ENCODE data around the gene SCP2. TPM values are rescaled to one million over a fixed set of nuclear protein-coding genes. Genes with fewer than 3 reads are reported as not detected.

The SCP2 gene
- polyA plus RNA-seq, 2 of the 4 experiments (the other 2 are of a cell fraction), result 79.0 to 124 TPM

GRCh38 chr1:53023546-53023945 is 96.5 kb downstream of the SCP2 start:
- Histone ChIP-seq H3K9me3 (no peaks in the 10 kb centered on the region), H3K4me1 (peaks cover 9% of the 10 kb centered on the region; the same call in 2 of the 3 replicates), H3K4me3 (no peak overlapping the region), H3K4me2 (no peak overlapping the region), H3K27ac (no peak overlapping the region)
- 84% methylated on average over 3 of the region's 3 CpGs for WGBS (ENCODE audit: missing lambda C conversion rate)
- ChIA-PET POLR2A (no interaction called here), CTCF (no interaction called here)
- no peak for ATAC-seq
- DNase-seq (ENCODE audit: low read depth in 1 of 2, low spot score in 1 of 2), result no peak
- FAIRE-seq, result no peak
- TF ChIP-seq CHD4 (IDR thresholded peaks at IDR 0.05; ENCODE audit: borderline replicate concordance), result no peak
- TF ChIP-seq RNF2 (IDR thresholded peaks at IDR 0.05; ENCODE audit: borderline replicate concordance, low read depth), result no peak
- TF ChIP-seq SMC3 (IDR thresholded peaks at IDR 0.05), result no peak
- TF ChIP-seq RARB (CRISPR knock-in tag; IDR thresholded peaks at IDR 0.05), result no peak
- TF ChIP-seq HEYL (CRISPR knock-in tag; IDR thresholded peaks at IDR 0.05), result no peak
- TF ChIP-seq PBX3 (IDR thresholded peaks at IDR 0.05), result no peak
- TF ChIP-seq MYC (IDR thresholded peaks at IDR 0.05; ENCODE audit: borderline replicate concordance, low read length), result no peak
- TF ChIP-seq SREBF2 (IDR thresholded peaks at IDR 0.05), result no peak
- no peak for TF ChIP-seq KDM5A (IDR thresholded peaks at IDR 0.05)
- TF ChIP-seq CEBPB (IDR thresholded peaks at IDR 0.05), result no peak
- TF ChIP-seq TP53 (CRISPR knock-in tag; IDR thresholded peaks at IDR 0.05), result no peak
- no peak for TF ChIP-seq MAZ (IDR thresholded peaks at IDR 0.05; ENCODE audit: borderline replicate concordance, low read depth, low read length)
- TF ChIP-seq EHF (CRISPR knock-in tag; IDR thresholded peaks at IDR 0.05), result no peak
- TF ChIP-seq REST (IDR thresholded peaks at IDR 0.05), result no peak
- no peak for TF ChIP-seq KDM1A (IDR thresholded peaks at IDR 0.05; ENCODE audit: low read depth)

- no peak for FAIRE-seq
These were observed 97.0 kb downstream of the SCP2 start for GRCh38 chr1:53024117-53024516.

More at GRCh38 chr1:53024117-53024516, 97.0 kb downstream of the SCP2 start:
- ATAC-seq (no peak), DNase-seq (ENCODE audit: low read depth in 1 of 2, low spot score in 1 of 2) (no peak)
- CTCF ChIA-PET, result no interaction called here
- Histone ChIP-seq H3K4me3 (no peak overlapping the region), H3K4me1 (peaks cover 9% of the 10 kb centered on the region; the same call in 2 of the 3 replicates), H3K27ac (no peak overlapping the region), H3K4me2 (no peak overlapping the region), H3K9me3 (no peaks in the 10 kb centered on the region)
- POLR2A ChIA-PET, result no interaction called here
- no peak for TF ChIP-seq RFX5 (IDR thresholded peaks at IDR 0.05)
- TF ChIP-seq ZFP36 (IDR thresholded peaks at IDR 0.05; ENCODE audit: borderline replicate concordance, partially characterized antibody), result no peak
- TF ChIP-seq KDM5A (IDR thresholded peaks at IDR 0.05), result no peak
- TF ChIP-seq EHF (CRISPR knock-in tag; IDR thresholded peaks at IDR 0.05), result no peak
- no peak for TF ChIP-seq HOXB5 (CRISPR knock-in tag; IDR thresholded peaks at IDR 0.05)
- TF ChIP-seq PHF8 (IDR thresholded peaks at IDR 0.05; ENCODE audit: borderline replicate concordance, low read depth), result no peak
- no peak for TF ChIP-seq ESRRA (IDR thresholded peaks at IDR 0.05; ENCODE audit: borderline replicate concordance, low read length)
- TF ChIP-seq MAZ (IDR thresholded peaks at IDR 0.05; ENCODE audit: borderline replicate concordance, low read depth, low read length), result no peak
- no peak for TF ChIP-seq ELK1 (IDR thresholded peaks at IDR 0.05; ENCODE audit: low read depth, low read length)
